Esophagus muscularis mucosa (tissue), 4 donors: ENCODE data around the gene FAM47E. TPM values are rescaled to one million over a fixed set of nuclear protein-coding genes. Genes with fewer than 3 reads are reported as not detected.

ENCODE experiments used
- DNase-seq: peaks from one replicate; pipeline ENCODE4 v3.0.0-alpha.2; 2017; ENCODE audit errors: extremely low spot score
- H3K27ac ChIP-seq, 4 donors: fragments of 200-600 bp; sonication (generic); replicated peaks in 1 of 4; 1 replicate in 3 of 4; 2 replicates in 1 of 4; pipeline ENCODE4 v1.5.1; 2016 to 2019; ENCODE audit warnings: mild to moderate bottlenecking in 1 of 4
- H3K27me3 ChIP-seq, 4 donors: fragments of 200-600 bp; sonication (generic); one replicate each; pipeline versions ENCODE4 v1.5.1 to v1.6.0; 2016 to 2019
- H3K36me3 ChIP-seq, 4 donors: fragments of 200-600 bp; sonication (generic); one replicate each; pipeline ENCODE4 v1.5.1; 2016 to 2019
- H3K4me1 ChIP-seq, 4 donors: fragments of 200-600 bp; sonication (generic); one replicate each; pipeline ENCODE4 v1.5.1; 2016 to 2019
- H3K4me3 ChIP-seq, 4 donors: fragments of 200-600 bp; sonication (generic); 1 replicate in 2 of 4; 2 replicates in 2 of 4; pipeline ENCODE4 v1.5.1; 2016 to 2019; ENCODE audit warnings: mild to moderate bottlenecking in 4 of 4, moderate library complexity in 1 of 4
- H3K9me3 ChIP-seq, 4 donors: fragments of 200-600 bp; sonication (generic); 1 replicate in 3 of 4; 2 replicates in 1 of 4; pipeline ENCODE4 v1.5.1; 2016 to 2019
- EP300 ChIP-seq: sonication (generic); formaldehyde crosslinking; IDR thresholded peaks from one replicate; pipeline ENCODE4 v1.6.1; 2017; ENCODE audit warnings: antibody characterized with exemption
- POLR2A ChIP-seq: fragments of 450-650 bp; IDR thresholded peaks from one replicate; pipeline ENCODE4 v1.6.1; 2017; ENCODE audit warnings: antibody characterized with exemption, moderate library complexity, mild to moderate bottlenecking, low read depth
- POLR2AphosphoS5 ChIP-seq, 2 donors: sonication (generic); formaldehyde crosslinking; IDR thresholded peaks; one replicate each; pipeline ENCODE4 v1.6.1; 2017; ENCODE audit warnings: antibody characterized with exemption in 2 of 2
- WGBS: methylation state at CpG from one replicate; pipeline ENCODE4 v1.1.5; 2018; 5-methylcytosine and 5-hydroxymethylcytosine counted together
- intact Hi-C: fragments of 100-400 bp; cut with DNase I; formaldehyde crosslinking; loops from one replicate; pipeline ENCODE4 v1.15.1; 2023
- total RNA-seq, 4 donors: library from RNA; depleted of rRNA; stranded (reverse); fragments of >200 nt; gene quantifications; one replicate each; pipeline versions ENCODE4 v1.1.0 to v1.2.1, GENCODE V29; 2016
- TF ChIP-seq, protein P1 (sequence below), 3 experiments: fragments of 200-600 bp in 2 of 3; fragments of 450-650 bp in 1 of 3; sonication (generic) in 2 of 3; IDR thresholded peaks; one replicate each; pipeline ENCODE4 v1.5.1; 2017 to 2019; ENCODE audit warnings: antibody characterized with exemption in 3 of 3, mild to moderate bottlenecking in 2 of 3, moderate library complexity in 1 of 3

The FAM47E gene
- total RNA-seq, 4 donors from 2014 or later, result 2.0 to 2.2 (median 2.1) TPM

DNA sequence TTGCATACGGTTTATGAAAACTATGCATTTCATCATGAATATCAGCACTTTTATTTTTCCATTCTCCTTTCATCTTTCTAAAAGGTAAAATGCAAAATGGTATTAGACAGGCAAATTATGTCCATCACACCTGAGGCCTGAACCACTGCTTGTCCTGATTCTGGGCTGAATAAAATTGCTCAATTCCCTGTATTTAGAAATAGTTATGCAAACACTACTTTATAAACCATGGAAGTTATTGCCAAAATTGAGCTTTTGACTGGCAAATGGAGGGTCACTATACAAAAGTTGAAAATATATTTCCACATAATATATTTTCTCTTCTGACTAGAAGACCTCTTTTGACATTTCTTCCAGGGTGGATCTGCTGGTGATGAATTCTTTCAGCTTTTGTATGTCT lies 21.1 kb downstream of the FAM47E start:
- no peaks in the 10 kb centered on the region for H3K27me3 ChIP-seq

DNA sequence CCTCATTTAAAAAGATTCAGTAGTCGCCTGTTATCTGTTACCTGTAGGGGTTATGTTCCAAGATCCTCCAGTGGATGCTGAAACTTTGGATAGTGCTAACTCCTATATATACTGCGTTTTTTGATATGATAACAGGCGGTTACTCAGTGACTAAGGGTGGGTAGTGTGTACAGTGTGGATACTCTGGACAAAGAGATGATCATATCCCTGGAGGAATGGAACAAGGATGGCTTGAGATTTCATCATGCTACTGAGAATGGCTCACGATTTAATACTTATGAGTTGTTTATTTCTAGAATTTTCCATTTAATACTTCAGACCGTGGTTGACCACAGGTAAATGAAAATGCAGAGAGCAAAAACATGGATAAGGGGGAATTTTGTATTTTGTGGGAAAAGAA lies 21.5 kb downstream of the FAM47E start:
- no peaks in the 10 kb centered on the region for H3K4me1 ChIP-seq
- H3K27me3 ChIP-seq, result no peaks in the 10 kb centered on the region
- H3K9me3 ChIP-seq, result no peaks in the 10 kb centered on the region
- no peaks in the 10 kb centered on the region for H3K36me3 ChIP-seq
- no peak overlapping the region for H3K27ac ChIP-seq
- no peak for DNase-seq
- TF ChIP-seq POLR2AphosphoS5 (IDR thresholded peaks at IDR 0.05), result no peak
- no peak overlapping the region for H3K4me3 ChIP-seq
- 81% methylated on average over 5 of the region's 5 CpGs for WGBS
- intact Hi-C loops, result no loop called here

More for the DNA sequence above, 21.1 kb downstream of the FAM47E start:
- Histone ChIP-seq H3K4me1 (no peaks in the 10 kb centered on the region), H3K36me3 (no peaks in the 10 kb centered on the region), H3K4me3 (no peak overlapping the region), H3K9me3 (no peaks in the 10 kb centered on the region), H3K27ac (no peak overlapping the region)
- intact Hi-C loops, result no loop called here
- no peak for DNase-seq
- WGBS, result 38% methylated on average over 1 of the region's 1 CpG
- TF ChIP-seq POLR2A, result no peak
- TF ChIP-seq EP300, result no peak
- no peak for TF ChIP-seq POLR2AphosphoS5 (IDR thresholded peaks at IDR 0.05)
- TF ChIP-seq, protein P1, sequence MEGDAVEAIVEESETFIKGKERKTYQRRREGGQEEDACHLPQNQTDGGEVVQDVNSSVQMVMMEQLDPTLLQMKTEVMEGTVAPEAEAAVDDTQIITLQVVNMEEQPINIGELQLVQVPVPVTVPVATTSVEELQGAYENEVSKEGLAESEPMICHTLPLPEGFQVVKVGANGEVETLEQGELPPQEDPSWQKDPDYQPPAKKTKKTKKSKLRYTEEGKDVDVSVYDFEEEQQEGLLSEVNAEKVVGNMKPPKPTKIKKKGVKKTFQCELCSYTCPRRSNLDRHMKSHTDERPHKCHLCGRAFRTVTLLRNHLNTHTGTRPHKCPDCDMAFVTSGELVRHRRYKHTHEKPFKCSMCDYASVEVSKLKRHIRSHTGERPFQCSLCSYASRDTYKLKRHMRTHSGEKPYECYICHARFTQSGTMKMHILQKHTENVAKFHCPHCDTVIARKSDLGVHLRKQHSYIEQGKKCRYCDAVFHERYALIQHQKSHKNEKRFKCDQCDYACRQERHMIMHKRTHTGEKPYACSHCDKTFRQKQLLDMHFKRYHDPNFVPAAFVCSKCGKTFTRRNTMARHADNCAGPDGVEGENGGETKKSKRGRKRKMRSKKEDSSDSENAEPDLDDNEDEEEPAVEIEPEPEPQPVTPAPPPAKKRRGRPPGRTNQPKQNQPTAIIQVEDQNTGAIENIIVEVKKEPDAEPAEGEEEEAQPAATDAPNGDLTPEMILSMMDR (IDR thresholded peaks at IDR 0.05), result no peak

DNA sequence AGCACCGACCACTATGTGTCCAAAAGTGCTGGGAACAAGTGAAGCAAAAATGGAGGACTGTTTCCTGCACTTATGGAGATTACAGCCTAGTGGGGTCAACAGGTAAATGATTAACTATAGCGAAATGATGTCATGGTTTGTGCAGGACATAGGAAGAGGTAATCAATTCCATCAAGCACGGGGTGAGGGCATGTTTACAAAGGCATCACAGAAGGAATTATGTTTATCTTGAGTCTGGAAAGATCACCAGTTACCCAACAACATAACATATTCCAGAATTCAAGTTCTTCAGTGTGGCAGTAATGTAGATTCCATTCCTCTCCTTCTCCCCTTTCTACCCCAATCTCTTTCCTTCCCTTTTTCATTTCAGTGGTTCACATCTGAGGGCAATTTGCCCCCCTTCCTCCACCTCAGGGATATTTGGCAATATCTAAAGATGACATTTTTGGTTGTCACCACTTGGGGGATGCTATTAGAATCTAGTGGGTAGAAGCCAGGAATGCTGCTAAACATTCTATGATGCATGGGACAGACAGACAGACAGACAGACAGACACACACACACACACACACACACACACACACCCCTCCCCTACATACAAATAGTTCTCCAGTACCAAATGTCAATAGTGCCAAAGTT lies 24.1 kb downstream of the FAM47E start:
- intact Hi-C loops, result no loop called here
- no peaks in the 10 kb centered on the region for H3K36me3 ChIP-seq
- H3K9me3 ChIP-seq, result no peaks in the 10 kb centered on the region
- H3K27ac ChIP-seq, result no peak overlapping the region
- no peaks in the 10 kb centered on the region for H3K27me3 ChIP-seq
- 78% methylated on average over 3 of the region's 3 CpGs for WGBS
- no peak overlapping the region for H3K4me3 ChIP-seq
- TF ChIP-seq EP300 (no peak), POLR2A (no peak), POLR2AphosphoS5 (IDR thresholded peaks at IDR 0.05) (no peak)
- TF ChIP-seq, protein P1 (IDR thresholded peaks at IDR 0.05), result no peak
- DNase-seq, result no peak
- no peaks in the 10 kb centered on the region for H3K4me1 ChIP-seq

DNA sequence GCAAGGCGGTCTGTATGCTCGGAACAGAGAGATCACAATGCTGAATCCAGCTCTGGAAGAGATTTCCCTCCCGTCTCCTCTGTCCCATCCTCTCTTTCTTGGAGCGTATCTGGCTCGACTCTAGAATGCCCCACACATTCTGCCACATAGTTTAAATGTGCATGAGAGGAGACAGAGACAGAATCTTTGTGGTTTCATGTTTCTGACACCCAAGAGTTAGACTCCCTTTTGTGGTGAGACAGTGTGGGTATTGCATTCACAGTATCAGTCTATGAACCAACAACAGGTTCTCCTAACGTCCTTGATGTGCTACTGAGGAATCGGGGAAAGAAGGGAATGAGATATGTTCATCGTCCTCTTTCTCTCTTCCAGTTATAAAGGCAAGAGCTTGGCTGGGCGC lies 25.3 kb downstream of the FAM47E start:
- Histone ChIP-seq H3K4me3 (no peak overlapping the region), H3K27me3 (no peaks in the 10 kb centered on the region), H3K9me3 (no peaks in the 10 kb centered on the region), H3K4me1 (no peaks in the 10 kb centered on the region), H3K36me3 (no peaks in the 10 kb centered on the region), H3K27ac (no peak overlapping the region)
- WGBS, result 86% methylated on average over 9 of the region's 9 CpGs
- TF ChIP-seq EP300, result no peak
- no peak for TF ChIP-seq POLR2AphosphoS5 (IDR thresholded peaks at IDR 0.05)
- no peak for TF ChIP-seq POLR2A
- TF ChIP-seq, protein P1 (IDR thresholded peaks at IDR 0.05), result no peak
- DNase-seq, result no peak
- intact Hi-C loops, result no loop called here

DNA sequence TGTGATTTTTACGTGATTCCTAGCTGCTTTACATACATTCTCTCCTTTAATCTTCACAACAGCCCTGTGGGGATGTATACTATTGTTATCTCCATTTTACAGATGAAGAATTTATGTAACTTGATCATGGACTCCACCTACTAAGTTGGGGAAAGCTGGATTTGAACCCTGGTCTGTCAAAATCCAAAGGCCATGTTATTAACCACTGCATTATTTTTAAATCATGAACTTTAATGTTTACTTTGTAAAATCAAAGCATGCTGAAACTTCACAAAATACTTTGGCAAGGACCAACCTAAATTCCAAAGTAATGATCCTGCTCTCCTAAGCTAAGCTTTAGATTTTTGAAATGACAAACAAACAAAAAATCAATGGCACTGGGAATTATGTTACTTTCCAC lies 26.1 kb downstream of the FAM47E start:
- intact Hi-C loops, result no loop called here
- H3K4me1 ChIP-seq, result no peaks in the 10 kb centered on the region
- WGBS, result 72% methylated on average over 1 of the region's 1 CpG

More for the DNA sequence above, 26.1 kb downstream of the FAM47E start:
- no peak overlapping the region for H3K4me3 ChIP-seq
- H3K27ac ChIP-seq, result no peak overlapping the region
- DNase-seq, result no peak
- no peaks in the 10 kb centered on the region for H3K27me3 ChIP-seq
- H3K36me3 ChIP-seq, result no peaks in the 10 kb centered on the region
- no peaks in the 10 kb centered on the region for H3K9me3 ChIP-seq
- no peak for TF ChIP-seq POLR2A
- no peak for TF ChIP-seq POLR2AphosphoS5 (IDR thresholded peaks at IDR 0.05)
- TF ChIP-seq EP300, result no peak
- TF ChIP-seq, protein P1 (IDR thresholded peaks at IDR 0.05), result no peak
